PC-3 (cell line): ENCODE measurements around the gene CDC42EP3. TPM values are rescaled to one million over a fixed set of nuclear protein-coding genes. Genes with fewer than 3 reads are reported as not detected.

Source experiments
- ATAC-seq: fragments of 200-7000 bp; cut with Tn5 transposase; 2 replicates; pipeline ENCODE4 v1.9.1; 2020; ENCODE audit warnings: mild to moderate bottlenecking, moderate library complexity
- BruUV-seq: library from RNA; stranded (reverse); fragments of 400-500 nt; replicated peaks from 2 replicates; lab custom pipeline; 2021; lab: Mats Ljungman, UMichigan
- CTCF ChIA-PET: fragments of 300-600 bp; sonication (Branson Sonifier 250); formaldehyde crosslinking; loops from one replicate; lab custom pipeline; 2022; ENCODE audit warnings: antibody characterized with exemption; lab: Charles Lee
- POLR2A ChIA-PET: fragments of 300-600 bp; sonication (Branson Sonifier 250); formaldehyde crosslinking; loops from one replicate; lab custom pipeline; 2022; ENCODE audit warnings: antibody characterized with exemption; ENCODE audit not compliant: unreplicated experiment; lab: Charles Lee
- DNase-seq: peaks from one replicate; pipeline ENCODE4 v3.0.0-alpha.2; 2015
- H2AFZ ChIP-seq: fragments of 300-600 bp; sonication (generic); 2 replicates; pipeline ENCODE4 v1.6.0; 2016; ENCODE audit warnings: antibody characterized with exemption, low read length
- H3F3A ChIP-seq: fragments of 300-600 bp; sonication (generic); one replicate; pipeline ENCODE4 v1.6.0; 2017; ENCODE audit warnings: antibody characterized with exemption, low read length, control low read depth, mild to moderate bottlenecking; ENCODE audit not compliant: unreplicated experiment
- H3K27ac ChIP-seq: fragments of 300-600 bp; sonication (generic); 2 replicates; pipeline ENCODE4 v1.5.1; 2016; ENCODE audit warnings: mild to moderate bottlenecking, low read length
- H3K27me3 ChIP-seq: fragments of 300-600 bp; sonication (generic); 2 replicates; pipeline ENCODE4 v1.6.1; 2016; ENCODE audit warnings: low read length, mixed read lengths
- H3K36me3 ChIP-seq: fragments of 300-600 bp; sonication (generic); 2 replicates; pipeline ENCODE4 v1.6.1; 2016; ENCODE audit warnings: low read depth, mixed run types, low read length, mixed read lengths
- H3K4me1 ChIP-seq: fragments of 300-600 bp; sonication (generic); 2 replicates; pipeline ENCODE4 v1.5.1; 2016; ENCODE audit warnings: low read length; ENCODE audit not compliant: insufficient read depth
- H3K4me2 ChIP-seq: fragments of 300-600 bp; sonication (generic); 2 replicates; pipeline ENCODE4 v1.6.0; 2016; ENCODE audit warnings: low read length
- H3K4me3 ChIP-seq: fragments of 300-600 bp; sonication (generic); 2 replicates; pipeline ENCODE4 v1.5.1; 2016; ENCODE audit warnings: mild to moderate bottlenecking, low read length, mixed read lengths
- H3K79me2 ChIP-seq: fragments of 300-600 bp; sonication (generic); 2 replicates; pipeline ENCODE4 v1.6.1; 2017; ENCODE audit warnings: low read length, mixed read lengths
- H3K9ac ChIP-seq: fragments of 300-600 bp; sonication (generic); 2 replicates; pipeline ENCODE4 v1.6.0; 2016; ENCODE audit warnings: mild to moderate bottlenecking, low read length
- H3K9me2 ChIP-seq: fragments of 300-600 bp; sonication (generic); replicated peaks from 2 replicates; pipeline ENCODE4 v1.6.1; 2016; ENCODE audit warnings: mixed run types, low read length, mixed read lengths
- H3K9me3 ChIP-seq: fragments of 300-600 bp; sonication (generic); 2 replicates; pipeline ENCODE4 v1.6.1; 2016; ENCODE audit warnings: low read length, mixed read lengths
- H4K20me1 ChIP-seq: fragments of 300-600 bp; sonication (generic); 2 replicates; pipeline ENCODE4 v1.6.1; 2016; ENCODE audit warnings: low read length, mixed read lengths
- CTCF ChIP-seq: fragments of 300-600 bp; sonication (generic); conservative IDR thresholded peaks from 2 replicates; pipeline ENCODE4 v1.5.1; 2017; ENCODE audit warnings: antibody characterized with exemption, low read depth, mild to moderate bottlenecking, low read length
- EZH2 ChIP-seq: fragments of 300-600 bp; sonication (generic); IDR thresholded peaks from one replicate; pipeline ENCODE4 v1.6.1; 2017; ENCODE audit warnings: antibody characterized with exemption, mild to moderate bottlenecking, low read length; ENCODE audit not compliant: unreplicated experiment
- EZH2phosphoT487 ChIP-seq: fragments of 300-600 bp; sonication (generic); IDR thresholded peaks from 2 replicates; pipeline ENCODE4 v1.6.1; 2018; ENCODE audit warnings: mild to moderate bottlenecking, antibody characterized with exemption, low read length, borderline replicate concordance
- intact Hi-C: fragments of 100-400 bp; cut with micrococcal nuclease; formaldehyde crosslinking; loops from 2 replicates; pipeline ENCODE4 v1.9.0; 2023
- total RNA-seq: library from RNA; depleted of rRNA; stranded (reverse); fragments of >200 nt; gene quantifications from 2 replicates; pipeline ENCODE4 v1.2.3, GENCODE V29; 2014

The CDC42EP3 gene
- total RNA-seq, 1 experiment from 2014 or later: 28.4 TPM

- H4K20me1 ChIP-seq: no peaks in the 10 kb centered on the region
- H3K27ac ChIP-seq: no peak overlapping the region
- H3F3A ChIP-seq: no peaks in the 10 kb centered on the region
- H3K9me2 ChIP-seq: no peaks in the 10 kb centered on the region
- BruUV-seq: no TSS peak
- no peak overlapping the region for H2AFZ ChIP-seq
- no peak overlapping the region for H3K9ac ChIP-seq
- POLR2A ChIA-PET: interaction anchor here (0.6 to 0.7 kb wide), 2 partner anchors 43 to 205 kb away, joined by 3 to 19 read pairs; no protein-coding TSS in a partner anchor
- peaks cover 29% of the 10 kb centered on the region for H3K36me3 ChIP-seq
- intact Hi-C loops: loop anchor here (10.0 kb wide), 1 partner anchor 234 kb away; no protein-coding TSS in a partner anchor
- CTCF ChIA-PET: no interaction called here
- H3K4me1 ChIP-seq: peaks cover 36% of the 10 kb centered on the region
- DNase-seq (no peak), ATAC-seq (no peak)
- no peak overlapping the region for H3K4me2 ChIP-seq
- no peaks in the 10 kb centered on the region for H3K9me3 ChIP-seq
- TF ChIP-seq EZH2 (no peak), EZH2phosphoT487 (no peak), CTCF (no peak)
- H3K27me3 ChIP-seq: no peaks in the 10 kb centered on the region
- no peak overlapping the region for H3K4me3 ChIP-seq
- peaks cover 85% of the 10 kb centered on the region for H3K79me2 ChIP-seq
Observed at GRCh38 chr2:37648331-37649011, 23.0 kb downstream of the CDC42EP3 start.

- intact Hi-C loops: loop anchor here (10.0 kb wide), 1 partner anchor 233 kb away; no protein-coding TSS in a partner anchor
- Histone ChIP-seq H3K9me3 (no peaks in the 10 kb centered on the region), H3K4me3 (no peak overlapping the region), H3K4me2 (no peak overlapping the region), H3F3A (no peaks in the 10 kb centered on the region), H3K9me2 (no peaks in the 10 kb centered on the region), H4K20me1 (no peaks in the 10 kb centered on the region), H3K79me2 (peaks cover 84% of the 10 kb centered on the region), H3K36me3 (peaks cover 33% of the 10 kb centered on the region), H3K27me3 (no peaks in the 10 kb centered on the region), H2AFZ (no peak overlapping the region), H3K9ac (no peak overlapping the region), H3K27ac (no peak overlapping the region), H3K4me1 (peaks cover 36% of the 10 kb centered on the region)
- TF ChIP-seq EZH2: no peak
- no peak for TF ChIP-seq EZH2phosphoT487
- no peak for TF ChIP-seq CTCF
- ChIA-PET POLR2A (interaction anchor here (0.6 kb wide), 1 partner anchor 205 kb away, joined by 3 read pairs; no protein-coding TSS in a partner anchor), CTCF (no interaction called here)
- BruUV-seq: no TSS peak
- no peak for DNase-seq
- no peak for ATAC-seq
Observed at GRCh38 chr2:37647971-37648330, 23.5 kb downstream of the CDC42EP3 start.

GRCh38 chr2:37645836-37646235 lies 25.6 kb downstream of the CDC42EP3 start:
- H3K9me2 ChIP-seq: no peaks in the 10 kb centered on the region
- H3K9me3 ChIP-seq: no peaks in the 10 kb centered on the region
- ChIA-PET POLR2A (interaction anchor here (0.7 kb wide), 1 partner anchor 120 kb away, joined by 4 read pairs; no protein-coding TSS in a partner anchor), CTCF (interaction anchor here (1.1 kb wide), 1 partner anchor 186 kb away, joined by 4 read pairs; no protein-coding TSS in a partner anchor)
- BruUV-seq: no TSS peak
- H3K36me3 ChIP-seq: peaks cover 33% of the 10 kb centered on the region
- intact Hi-C loops: loop anchor here (10.0 kb wide), 1 partner anchor 231 kb away; no protein-coding TSS in a partner anchor
- peak overlapping the region; percentile 48 for H3K27ac ChIP-seq
- no peaks in the 10 kb centered on the region for H4K20me1 ChIP-seq
- H3K79me2 ChIP-seq: peaks cover 67% of the 10 kb centered on the region
- peak overlapping the region; percentile 23 for H3K4me2 ChIP-seq
- ATAC-seq: peak; percentile 29
- DNase-seq: no peak
- H3F3A ChIP-seq: no peaks in the 10 kb centered on the region
- no peak overlapping the region for H3K4me3 ChIP-seq
- no peak overlapping the region for H2AFZ ChIP-seq
- peaks cover 22% of the 10 kb centered on the region for H3K4me1 ChIP-seq
- TF ChIP-seq EZH2 (no peak), EZH2phosphoT487 (no peak), CTCF (no peak)
- no peaks in the 10 kb centered on the region for H3K27me3 ChIP-seq
- no peak overlapping the region for H3K9ac ChIP-seq
